ENCODE measurements around the gene ANKIB1.

DNA sequence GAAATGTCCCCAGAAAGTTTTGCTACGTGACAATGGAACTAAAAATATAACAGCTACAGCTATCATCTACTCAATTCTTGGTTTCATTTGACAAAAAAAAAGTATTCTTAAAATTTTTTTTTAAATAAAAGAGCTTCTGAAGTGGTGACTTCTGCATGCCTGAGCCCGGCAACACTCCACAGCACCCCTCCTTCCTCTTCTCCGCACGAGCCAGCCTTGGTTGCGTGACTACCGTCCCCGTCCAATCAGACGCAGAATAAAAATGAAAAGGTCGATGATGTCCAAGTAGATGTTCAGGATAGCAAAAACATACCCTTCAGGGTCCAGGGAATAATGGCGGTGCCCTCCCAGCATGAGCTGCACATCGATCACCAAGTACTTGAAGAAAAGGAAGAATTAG is 167.0 kb downstream of the ANKIB1 start:
- TF ChIP-seq ZNF274 (IDR thresholded peaks at IDR 0.05; ENCODE audit: low read depth, low read length) (no peak), YY1 (IDR thresholded peaks at IDR 0.05; ENCODE audit: insufficient read depth, insufficient read length) (no peak)

Data from NT2/D1 (cell line).